NCI-H1694 treated with DMSO at 0.1 percent for 48 hours (cell line): ENCODE data around the gene SPACDR.
"Not testable (repeated sequence)": the region's sequence is repeated elsewhere in the genome, so short reads cannot be mapped to it uniquely, and the experiment has no call there.

ENCODE experiments used
- DNase-seq: peaks from one replicate; lab custom pipeline; 2025; lab: John Stamatoyannopoulos, UW

SPACDR gene

GRCh38 chr7:100465702-100466311, 1.7 kb upstream of the SPACDR start:
- peak; percentile 39 for DNase-seq

GRCh38 chr7:100465299-100465698, 1.2 kb upstream of the SPACDR start:
- DNase-seq: no peak

GRCh38 chr7:100464791-100465190, 731 bp upstream of the SPACDR start:
- no peak for DNase-seq

- DNase-seq: no peak
Observed at GRCh38 chr7:100457033-100457432, 7.0 kb downstream of the SPACDR start.

GRCh38 chr7:100456562-100456961, 7.5 kb downstream of the SPACDR start:
- DNase-seq: no peak

GRCh38 chr7:100455206-100455605, 8.9 kb downstream of the SPACDR start:
- DNase-seq: no peak

- not testable (repeated sequence) for DNase-seq
Observed at GRCh38 chr7:100453854-100454253, 10.2 kb downstream of the SPACDR start.

- DNase-seq: no peak
Observed at GRCh38 chr7:100452513-100452912, 11.5 kb downstream of the SPACDR start.

GRCh38 chr7:100449190-100449795, 14.8 kb downstream of the SPACDR start:
- DNase-seq: no peak

GRCh38 chr7:100447363-100447762, 16.7 kb downstream of the SPACDR start:
- not testable (repeated sequence) for DNase-seq

GRCh38 chr7:100446040-100446439, 18.0 kb downstream of the SPACDR start:
- DNase-seq: no peak

- no peak for DNase-seq
Observed at GRCh38 chr7:100444311-100445278, 19.5 kb downstream of the SPACDR start.

- DNase-seq: no peak
Observed at GRCh38 chr7:100443096-100443840, 20.8 kb downstream of the SPACDR start.

- DNase-seq: no peak
Observed at GRCh38 chr7:100441641-100442535, 22.2 kb downstream of the SPACDR start.

- DNase-seq: not testable (repeated sequence)
Observed at GRCh38 chr7:100439244-100439643, 24.8 kb downstream of the SPACDR start.

GRCh38 chr7:100438731-100439130, 25.3 kb downstream of the SPACDR start:
- not testable (repeated sequence) for DNase-seq

GRCh38 chr7:100438172-100438571, 25.9 kb downstream of the SPACDR start:
- DNase-seq: no peak

- DNase-seq: no peak
Observed at GRCh38 chr7:100437150-100438100, 26.6 kb downstream of the SPACDR start.

GRCh38 chr7:100435401-100436304, 28.4 kb downstream of the SPACDR start:
- DNase-seq: no peak
